ENCODE measurements around the gene PLCB4.

The PLCB4 gene

GRCh38 chr20:9514072-9514460, 445.2 kb downstream of the PLCB4 start:
- Histone ChIP-seq H3K4me1 (no peaks in the 10 kb centered on the region), H3K4me2 (ENCODE audit: low read length) (no peak overlapping the region), H3K27me3 (ENCODE audit: control insufficient read depth, insufficient read depth, low read length) (no peaks in the 10 kb centered on the region), H2AFZ (no peak overlapping the region), H3K79me2 (no peaks in the 10 kb centered on the region), H3K36me3 (ENCODE audit: control insufficient read depth, insufficient read depth, low read length) (no peaks in the 10 kb centered on the region), H3K4me3 (ENCODE audit: low read depth, low read length) (no peak overlapping the region), H3K9me3 (ENCODE audit: control insufficient read depth, low read length) (no peaks in the 10 kb centered on the region), H3K27ac (no peak overlapping the region), H3K9ac (no peak overlapping the region)
- TF ChIP-seq, protein P1, sequence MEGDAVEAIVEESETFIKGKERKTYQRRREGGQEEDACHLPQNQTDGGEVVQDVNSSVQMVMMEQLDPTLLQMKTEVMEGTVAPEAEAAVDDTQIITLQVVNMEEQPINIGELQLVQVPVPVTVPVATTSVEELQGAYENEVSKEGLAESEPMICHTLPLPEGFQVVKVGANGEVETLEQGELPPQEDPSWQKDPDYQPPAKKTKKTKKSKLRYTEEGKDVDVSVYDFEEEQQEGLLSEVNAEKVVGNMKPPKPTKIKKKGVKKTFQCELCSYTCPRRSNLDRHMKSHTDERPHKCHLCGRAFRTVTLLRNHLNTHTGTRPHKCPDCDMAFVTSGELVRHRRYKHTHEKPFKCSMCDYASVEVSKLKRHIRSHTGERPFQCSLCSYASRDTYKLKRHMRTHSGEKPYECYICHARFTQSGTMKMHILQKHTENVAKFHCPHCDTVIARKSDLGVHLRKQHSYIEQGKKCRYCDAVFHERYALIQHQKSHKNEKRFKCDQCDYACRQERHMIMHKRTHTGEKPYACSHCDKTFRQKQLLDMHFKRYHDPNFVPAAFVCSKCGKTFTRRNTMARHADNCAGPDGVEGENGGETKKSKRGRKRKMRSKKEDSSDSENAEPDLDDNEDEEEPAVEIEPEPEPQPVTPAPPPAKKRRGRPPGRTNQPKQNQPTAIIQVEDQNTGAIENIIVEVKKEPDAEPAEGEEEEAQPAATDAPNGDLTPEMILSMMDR (IDR thresholded peaks at IDR 0.05) = no peak

DNA sequence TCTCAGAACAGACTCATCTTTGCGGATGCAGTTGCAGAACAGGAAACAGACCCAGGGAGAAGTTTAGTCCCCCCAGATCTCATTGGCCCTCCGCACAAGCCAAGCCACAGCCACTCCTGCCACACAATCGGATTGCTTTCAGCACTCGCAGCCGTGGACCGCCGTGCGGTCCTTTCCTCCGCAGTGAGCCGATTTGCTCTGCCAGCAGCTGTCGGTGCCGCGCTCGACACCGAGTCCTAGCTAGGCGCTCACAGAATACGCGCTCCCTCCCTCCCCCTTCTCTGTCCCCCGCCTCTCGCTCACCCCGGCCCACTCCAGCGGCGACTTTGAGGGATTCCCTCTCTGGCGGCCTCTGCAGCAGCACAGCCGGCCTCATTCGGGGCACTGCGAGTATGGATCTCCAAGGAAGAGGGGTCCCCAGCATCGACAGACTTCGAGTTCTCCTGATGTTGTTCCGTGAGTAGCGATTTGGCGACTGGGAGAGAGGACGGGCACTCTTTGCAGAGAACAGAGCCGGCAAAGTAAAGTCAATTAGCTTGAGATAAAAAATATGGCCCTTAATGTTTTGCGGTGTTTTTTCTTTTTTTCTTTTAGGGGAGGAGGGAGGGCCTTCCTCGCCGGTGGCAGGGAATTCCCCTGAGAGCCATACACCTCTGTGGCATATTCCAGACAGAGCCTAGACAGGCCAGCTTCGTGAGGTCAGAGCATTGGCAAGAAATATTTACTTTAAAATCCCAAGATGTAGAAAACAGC, 445.8 kb downstream of the PLCB4 start, which contains the start of gene LAMP5:
LAMP5 (plus strand) TSS at position 130 of the 753 bp plus-strand sequence; CDS start at position 393, 263 bp downstream.
- no peak within 1 kb of the TSS for H3K9ac ChIP-seq
- H3K27me3 ChIP-seq (ENCODE audit: control insufficient read depth, insufficient read depth, low read length) = no peaks in the 10 kb centered on the region
- no peak within 1 kb of the TSS for H3K4me3 ChIP-seq (ENCODE audit: low read depth, low read length)
- no peaks in the 10 kb centered on the region for H3K36me3 ChIP-seq (ENCODE audit: control insufficient read depth, insufficient read depth, low read length)
- H3K4me1 ChIP-seq = no peaks in the 10 kb centered on the region
- H2AFZ ChIP-seq = no peak within 1 kb of the TSS
- H3K27ac ChIP-seq = no peak within 1 kb of the TSS
- H3K9me3 ChIP-seq (ENCODE audit: control insufficient read depth, low read length) = no peaks in the 10 kb centered on the region
- TF ChIP-seq, protein P1 (IDR thresholded peaks at IDR 0.05) = no peak
- H3K4me2 ChIP-seq (ENCODE audit: low read length) = no peak within 1 kb of the TSS
- H3K79me2 ChIP-seq = no peaks in the 10 kb centered on the region

- Histone ChIP-seq H3K27ac (no peak overlapping the region), H3K79me2 (no peaks in the 10 kb centered on the region), H3K9ac (no peak overlapping the region), H3K4me2 (ENCODE audit: low read length) (no peak overlapping the region), H3K4me3 (ENCODE audit: low read depth, low read length) (no peak overlapping the region), H3K9me3 (ENCODE audit: control insufficient read depth, low read length) (no peaks in the 10 kb centered on the region), H2AFZ (no peak overlapping the region), H3K36me3 (ENCODE audit: control insufficient read depth, insufficient read depth, low read length) (no peaks in the 10 kb centered on the region), H3K27me3 (ENCODE audit: control insufficient read depth, insufficient read depth, low read length) (no peaks in the 10 kb centered on the region), H3K4me1 (no peaks in the 10 kb centered on the region)
- TF ChIP-seq, protein P1 (IDR thresholded peaks at IDR 0.05) = no peak
Measured at GRCh38 chr20:9515214-9515585, 446.3 kb downstream of the PLCB4 start.

- H3K4me1 ChIP-seq = no peaks in the 10 kb centered on the region
- no peaks in the 10 kb centered on the region for H3K9me3 ChIP-seq (ENCODE audit: control insufficient read depth, low read length)
- no peaks in the 10 kb centered on the region for H3K27me3 ChIP-seq (ENCODE audit: control insufficient read depth, insufficient read depth, low read length)
- H2AFZ ChIP-seq = no peak overlapping the region
- no peaks in the 10 kb centered on the region for H3K36me3 ChIP-seq (ENCODE audit: control insufficient read depth, insufficient read depth, low read length)
- no peaks in the 10 kb centered on the region for H3K79me2 ChIP-seq
- no peak overlapping the region for H3K27ac ChIP-seq
- TF ChIP-seq, protein P1 (IDR thresholded peaks at IDR 0.05) = no peak
- no peak overlapping the region for H3K4me3 ChIP-seq (ENCODE audit: low read depth, low read length)
- no peak overlapping the region for H3K4me2 ChIP-seq (ENCODE audit: low read length)
- no peak overlapping the region for H3K9ac ChIP-seq
Measured at GRCh38 chr20:9515741-9516233, 446.9 kb downstream of the PLCB4 start.
